ENCODE results near the gene HVCN1.

- TF ChIP-seq, protein P1, sequence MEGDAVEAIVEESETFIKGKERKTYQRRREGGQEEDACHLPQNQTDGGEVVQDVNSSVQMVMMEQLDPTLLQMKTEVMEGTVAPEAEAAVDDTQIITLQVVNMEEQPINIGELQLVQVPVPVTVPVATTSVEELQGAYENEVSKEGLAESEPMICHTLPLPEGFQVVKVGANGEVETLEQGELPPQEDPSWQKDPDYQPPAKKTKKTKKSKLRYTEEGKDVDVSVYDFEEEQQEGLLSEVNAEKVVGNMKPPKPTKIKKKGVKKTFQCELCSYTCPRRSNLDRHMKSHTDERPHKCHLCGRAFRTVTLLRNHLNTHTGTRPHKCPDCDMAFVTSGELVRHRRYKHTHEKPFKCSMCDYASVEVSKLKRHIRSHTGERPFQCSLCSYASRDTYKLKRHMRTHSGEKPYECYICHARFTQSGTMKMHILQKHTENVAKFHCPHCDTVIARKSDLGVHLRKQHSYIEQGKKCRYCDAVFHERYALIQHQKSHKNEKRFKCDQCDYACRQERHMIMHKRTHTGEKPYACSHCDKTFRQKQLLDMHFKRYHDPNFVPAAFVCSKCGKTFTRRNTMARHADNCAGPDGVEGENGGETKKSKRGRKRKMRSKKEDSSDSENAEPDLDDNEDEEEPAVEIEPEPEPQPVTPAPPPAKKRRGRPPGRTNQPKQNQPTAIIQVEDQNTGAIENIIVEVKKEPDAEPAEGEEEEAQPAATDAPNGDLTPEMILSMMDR (conservative IDR thresholded peaks at IDR 0.05; ENCODE audit: low read depth, low read length), result peak; percentile 22; the same call in 1 of the 2 replicates
- TF ChIP-seq EZH2 (IDR thresholded peaks at IDR 0.05; ENCODE audit: low read length, unreplicated experiment), result no peak
Measured at GRCh38 chr12:110619534-110619953, 69.4 kb downstream of the HVCN1 start.
